HepG2 (cell line): ENCODE measurements around the gene TMEM150C. TPM values are rescaled to one million over a fixed set of nuclear protein-coding genes. Genes with fewer than 3 reads are reported as not detected.
A peak's percentile ranks its signal among the peaks of the same experiment; 100 is the strongest.

Experiments used
- ATF2 ChIP-seq: sonication (generic); formaldehyde crosslinking; IDR thresholded peaks from 2 replicates; pipeline ENCODE4 v1.4.0; 2020; ENCODE audit warnings: missing genetic modification reagents
- ATF5 ChIP-seq: sonication (generic); formaldehyde crosslinking; IDR thresholded peaks from 2 replicates; pipeline ENCODE4 v1.4.0; 2020; ENCODE audit warnings: mild to moderate bottlenecking, low read depth, missing genetic modification reagents
- EHMT2 ChIP-seq: fragments of 200-600 bp; sonication (generic); IDR thresholded peaks from 2 replicates; pipeline ENCODE4 v1.7.0; 2017; ENCODE audit warnings: antibody characterized with exemption, low read depth, low read length, borderline replicate concordance
- HOXA9 ChIP-seq: sonication (generic); formaldehyde crosslinking; IDR thresholded peaks from 2 replicates; pipeline ENCODE4 v1.8.1; 2022; ENCODE audit warnings: missing genetic modification reagents, mild to moderate bottlenecking, moderate library complexity, borderline replicate concordance
- KMT2A ChIP-seq: sonication (generic); formaldehyde crosslinking; IDR thresholded peaks from 2 replicates; pipeline ENCODE4 v1.4.0; 2020; ENCODE audit warnings: missing genetic modification reagents
- NAIF1 ChIP-seq: sonication (generic); formaldehyde crosslinking; IDR thresholded peaks from 2 replicates; pipeline ENCODE4 v1.5.0; 2020; ENCODE audit warnings: mild to moderate bottlenecking, missing genetic modification reagents, borderline replicate concordance
- PHB2 ChIP-seq: fragments of 450-650 bp; IDR thresholded peaks from 2 replicates; pipeline ENCODE4 v1.6.1; 2018; ENCODE audit not compliant: partially characterized antibody
- SMYD3 ChIP-seq: sonication (generic); formaldehyde crosslinking; IDR thresholded peaks from 2 replicates; pipeline ENCODE4 v1.8.1; 2023; ENCODE audit warnings: mild to moderate bottlenecking, missing genetic modification reagents
- SP4 ChIP-seq: sonication (generic); formaldehyde crosslinking; IDR thresholded peaks from 2 replicates; pipeline ENCODE4 v1.8.1; 2023; ENCODE audit warnings: mild to moderate bottlenecking, missing genetic modification reagents
- TBX3 ChIP-seq: fragments of 450-650 bp; IDR thresholded peaks from 2 replicates; pipeline ENCODE4 v1.6.1; 2017; ENCODE audit warnings: antibody characterized with exemption, mild to moderate bottlenecking, inconsistent platforms, borderline replicate concordance
- TOPORS ChIP-seq: sonication (generic); formaldehyde crosslinking; IDR thresholded peaks from 2 replicates; pipeline ENCODE4 v1.8.0; 2023; ENCODE audit warnings: mild to moderate bottlenecking, missing genetic modification reagents
- WIZ ChIP-seq: sonication (generic); formaldehyde crosslinking; IDR thresholded peaks from 2 replicates; pipeline ENCODE4 v1.5.1; 2020; ENCODE audit warnings: mild to moderate bottlenecking, missing genetic modification reagents
- YY1 ChIP-seq: IDR thresholded peaks from 2 replicates; pipeline ENCODE4 v1.6.1; 2011; ENCODE audit warnings: low read length, low read depth, moderate library complexity, mild to moderate bottlenecking; ENCODE audit not compliant: insufficient read depth, insufficient replicate concordance
- ZBTB20 ChIP-seq: sonication (generic); formaldehyde crosslinking; IDR thresholded peaks from 2 replicates; pipeline ENCODE4 v1.8.1; 2023; ENCODE audit warnings: missing genetic modification reagents, low read depth, mild to moderate bottlenecking, borderline replicate concordance
- ZBTB42 ChIP-seq: sonication (generic); formaldehyde crosslinking; IDR thresholded peaks from 2 replicates; pipeline ENCODE4 v1.5.0; 2020; ENCODE audit warnings: mild to moderate bottlenecking, missing genetic modification reagents
- ZNF17 ChIP-seq: sonication (generic); formaldehyde crosslinking; IDR thresholded peaks from 2 replicates; pipeline ENCODE4 v1.5.0; 2020; ENCODE audit warnings: mild to moderate bottlenecking, missing genetic modification reagents
- ZNF18 ChIP-seq: sonication (generic); formaldehyde crosslinking; IDR thresholded peaks from 2 replicates; pipeline ENCODE4 v1.8.0; 2022; ENCODE audit warnings: mild to moderate bottlenecking, missing genetic modification reagents; ENCODE audit not compliant: insufficient replicate concordance
- ZNF260 ChIP-seq: sonication (generic); formaldehyde crosslinking; IDR thresholded peaks from 2 replicates; pipeline ENCODE4 v1.4.0; 2020; ENCODE audit warnings: missing genetic modification reagents, low read depth, mild to moderate bottlenecking, borderline replicate concordance
- ZNF263 ChIP-seq: sonication (generic); formaldehyde crosslinking; IDR thresholded peaks from 2 replicates; pipeline ENCODE4 v1.4.0; 2020; ENCODE audit warnings: missing genetic modification reagents
- ZNF343 ChIP-seq: sonication (generic); formaldehyde crosslinking; IDR thresholded peaks from 2 replicates; pipeline ENCODE4 v1.4.0; 2020; ENCODE audit warnings: mild to moderate bottlenecking, missing genetic modification reagents
- ZNF441 ChIP-seq: sonication (generic); formaldehyde crosslinking; IDR thresholded peaks from 2 replicates; pipeline ENCODE4 v1.7.0; 2021; ENCODE audit warnings: missing genetic modification reagents, borderline replicate concordance
- polyA plus RNA-seq, 8 experiments: library from polyadenylated mRNA; depleted of rRNA in 3 of 8; stranded (reverse) in 7 of 8; unstranded in 1 of 8; fragments of >200 nt; fragmentation: Illumina TruSeq in 4 of 8; extraction: Trizol in 4 of 8; gene quantifications; 2 replicates each; pipeline versions ENCODE4 v1.2.1 to v1.2.3, GENCODE V29; 2011 to 2016; ENCODE audit warnings: low read depth in 4 of 8, missing spikeins in 1 of 8, mixed read lengths in 1 of 8; ENCODE audit not compliant: insufficient read depth in 1 of 8
- total RNA-seq, 5 experiments: library from RNA; depleted of rRNA; stranded (reverse); fragments of >200 nt; fragmentation: Illumina TruSeq; extraction: Trizol; gene quantifications; 2 replicates each; pipeline ENCODE4 v1.2.3, GENCODE V29; 2016; ENCODE audit warnings: low read depth in 1 of 5
- TF ChIP-seq, protein P1 (sequence below), 2 experiments: sonication (generic) in 1 of 2; formaldehyde crosslinking in 1 of 2; IDR thresholded peaks; 2 replicates each; pipeline versions ENCODE4 v1.4.0 to v1.6.1; 2016 to 2020; ENCODE audit warnings: borderline replicate concordance in 1 of 2, low read depth in 1 of 2, mild to moderate bottlenecking in 1 of 2, missing genetic modification reagents in 1 of 2

TMEM150C gene
- total and polyA plus RNA-seq, 2 of the 13 experiments (the other 11 are each of a cell fraction or from before 2014, with no cell fraction given): 0.33 to 0.42 TPM

DNA sequence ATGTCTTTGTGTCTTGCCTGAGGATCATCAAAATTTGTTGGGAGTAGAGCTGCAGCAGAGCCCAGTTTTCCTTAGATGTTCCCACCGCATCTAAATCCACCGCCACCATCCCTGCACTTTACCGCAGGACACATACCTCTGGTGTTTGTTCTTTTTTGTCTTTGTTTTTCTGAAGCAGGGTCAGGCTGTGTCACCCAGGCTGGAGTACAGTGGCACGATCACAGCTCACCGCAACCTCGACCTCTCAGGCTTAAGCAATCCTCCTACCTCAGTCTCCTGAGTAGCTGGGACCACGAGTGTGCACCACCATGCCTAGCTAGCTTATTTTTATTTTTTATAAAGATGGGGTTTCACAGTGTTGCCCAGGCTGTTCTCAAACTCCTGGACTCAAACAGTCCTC lies 126.8 kb downstream of the TMEM150C start (continued):
- TF ChIP-seq ZNF263 (no peak), TBX3 (no peak), EHMT2 (no peak), YY1 (no peak), ZBTB20 (CRISPR knock-in tag) (no peak), SMYD3 (CRISPR knock-in tag) (no peak), ZNF343 (CRISPR knock-in tag) (no peak), ZNF18 (CRISPR knock-in tag) (no peak), ZNF17 (no peak), NAIF1 (CRISPR knock-in tag) (no peak), ZNF260 (CRISPR knock-in tag) (no peak), KMT2A (peak; percentile 61; the same call in 1 of the 2 replicates), ZNF441 (CRISPR knock-in tag) (0 out of 2 replicates have a peak, but pooled peaks have one; percentile 58), ATF2 (0 out of 2 replicates have a peak, but pooled peaks have one; percentile 39), TOPORS (no peak), SP4 (CRISPR knock-in tag) (no peak), WIZ (CRISPR knock-in tag) (no peak), ZBTB42 (CRISPR knock-in tag) (no peak), PHB2 (no peak), ATF5 (CRISPR knock-in tag) (no peak), HOXA9 (no peak)
- TF ChIP-seq, protein P1, sequence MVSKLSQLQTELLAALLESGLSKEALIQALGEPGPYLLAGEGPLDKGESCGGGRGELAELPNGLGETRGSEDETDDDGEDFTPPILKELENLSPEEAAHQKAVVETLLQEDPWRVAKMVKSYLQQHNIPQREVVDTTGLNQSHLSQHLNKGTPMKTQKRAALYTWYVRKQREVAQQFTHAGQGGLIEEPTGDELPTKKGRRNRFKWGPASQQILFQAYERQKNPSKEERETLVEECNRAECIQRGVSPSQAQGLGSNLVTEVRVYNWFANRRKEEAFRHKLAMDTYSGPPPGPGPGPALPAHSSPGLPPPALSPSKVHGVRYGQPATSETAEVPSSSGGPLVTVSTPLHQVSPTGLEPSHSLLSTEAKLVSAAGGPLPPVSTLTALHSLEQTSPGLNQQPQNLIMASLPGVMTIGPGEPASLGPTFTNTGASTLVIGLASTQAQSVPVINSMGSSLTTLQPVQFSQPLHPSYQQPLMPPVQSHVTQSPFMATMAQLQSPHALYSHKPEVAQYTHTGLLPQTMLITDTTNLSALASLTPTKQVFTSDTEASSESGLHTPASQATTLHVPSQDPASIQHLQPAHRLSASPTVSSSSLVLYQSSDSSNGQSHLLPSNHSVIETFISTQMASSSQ (IDR thresholded peaks at IDR 0.05; ENCODE audit: low read depth): no peak
- TF ChIP-seq, protein P1 (CRISPR knock-in tag; IDR thresholded peaks at IDR 0.05; ENCODE audit: borderline replicate concordance): no peak
